ENCODE data around the gene HTRA2. TPM values are rescaled to one million over a fixed set of nuclear protein-coding genes. Genes with fewer than 3 reads are reported as not detected.

HTRA2 gene
- total and polyA plus RNA-seq, 9 of the 15 experiments (the other 6 are each of a cell fraction or from before 2014, with no cell fraction given): 54.2 to 71.2 (median 65.8) TPM

- TF ChIP-seq MGA (IDR thresholded peaks at IDR 0.05) (peak; percentile 92), GMEB1 (CRISPR knock-in tag; IDR thresholded peaks at IDR 0.05) (0 out of 2 replicates have a peak, but pooled peaks have one; percentile 19), ZBTB2 (IDR thresholded peaks at IDR 0.05) (0 out of 2 replicates have a peak, but pooled peaks have one; percentile 27), KLF1 (tag; IDR thresholded peaks at IDR 0.05) (peak; percentile 65), TAF7 (tag; IDR thresholded peaks at IDR 0.05) (no peak), CCNT2 (IDR thresholded peaks at IDR 0.05; ENCODE audit: borderline replicate concordance, extremely low read depth, insufficient read length, low read depth, low read length) (peak; percentile 90), DDX20 (tag; IDR thresholded peaks at IDR 0.05; ENCODE audit: low read depth) (no peak), CHD2 (IDR thresholded peaks at IDR 0.05; ENCODE audit: low read depth, low read length) (peak; percentile 67), GATAD2B (IDR thresholded peaks at IDR 0.05; ENCODE audit: borderline replicate concordance) (peak; percentile 90; the same call in 1 of the 2 replicates)
Measured at GRCh38 chr2:74548900-74549826, 19.4 kb downstream of the HTRA2 start (continued).

All from K562 (cell line).